OCI-LY7 (cell line): ENCODE data around the gene DPF3.

ENCODE experiments used
- EZH2phosphoT487 ChIP-seq: fragments of 200-600 bp; sonication (generic); IDR thresholded peaks from 2 replicates; pipeline ENCODE4 v1.6.1; 2018; ENCODE audit warnings: low read depth, borderline replicate concordance, mild to moderate bottlenecking, mixed run types, antibody characterized with exemption, low read length, moderate library complexity, mixed read lengths
- TF ChIP-seq, protein P1 (sequence below): fragments of 200-600 bp; sonication (generic); conservative IDR thresholded peaks from 2 replicates; pipeline ENCODE4 v1.5.1; 2014; ENCODE audit warnings: mild to moderate bottlenecking, antibody characterized with exemption, low read length, moderate library complexity, mixed read lengths

GRCh38 chr14:72608391-72609204 is 285.3 kb downstream of the DPF3 start:
- TF ChIP-seq, protein P1, sequence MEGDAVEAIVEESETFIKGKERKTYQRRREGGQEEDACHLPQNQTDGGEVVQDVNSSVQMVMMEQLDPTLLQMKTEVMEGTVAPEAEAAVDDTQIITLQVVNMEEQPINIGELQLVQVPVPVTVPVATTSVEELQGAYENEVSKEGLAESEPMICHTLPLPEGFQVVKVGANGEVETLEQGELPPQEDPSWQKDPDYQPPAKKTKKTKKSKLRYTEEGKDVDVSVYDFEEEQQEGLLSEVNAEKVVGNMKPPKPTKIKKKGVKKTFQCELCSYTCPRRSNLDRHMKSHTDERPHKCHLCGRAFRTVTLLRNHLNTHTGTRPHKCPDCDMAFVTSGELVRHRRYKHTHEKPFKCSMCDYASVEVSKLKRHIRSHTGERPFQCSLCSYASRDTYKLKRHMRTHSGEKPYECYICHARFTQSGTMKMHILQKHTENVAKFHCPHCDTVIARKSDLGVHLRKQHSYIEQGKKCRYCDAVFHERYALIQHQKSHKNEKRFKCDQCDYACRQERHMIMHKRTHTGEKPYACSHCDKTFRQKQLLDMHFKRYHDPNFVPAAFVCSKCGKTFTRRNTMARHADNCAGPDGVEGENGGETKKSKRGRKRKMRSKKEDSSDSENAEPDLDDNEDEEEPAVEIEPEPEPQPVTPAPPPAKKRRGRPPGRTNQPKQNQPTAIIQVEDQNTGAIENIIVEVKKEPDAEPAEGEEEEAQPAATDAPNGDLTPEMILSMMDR, result no peak
- TF ChIP-seq EZH2phosphoT487, result no peak
